Measurements from ENCODE around the gene SNX33. TPM values are rescaled to one million over a fixed set of nuclear protein-coding genes. Genes with fewer than 3 reads are reported as not detected.

Gene SNX33
- total and polyA plus RNA-seq, 2 of the 13 experiments (the other 11 are each of a cell fraction or from before 2014, with no cell fraction given) = 11.0 to 11.6 TPM

GRCh38 chr15:75639709-75640482 lies 7.8 kb upstream of the SNX33 start, which contains the start of gene IMP3:
TSS of gene IMP3 (minus strand) at chr15:75640224. CDS start at chr15:75640168, 56 bp downstream.
- no peak within 1 kb of the TSS for H2AFZ ChIP-seq (ENCODE audit: low read length)
- peaks cover 0 to 2% of the 10 kb centered on the region in 2 experiments; a peak in 1 of 5 replicates for H3K27me3 ChIP-seq (ENCODE audit: control insufficient read depth in 1 of 2, insufficient read depth in 2 of 2, low read length in 2 of 2)
- H3K4me2 ChIP-seq (ENCODE audit: low read depth, low read length) = peak within 1 kb of the TSS; percentile 90
- ATAC-seq (peak; percentile 92), FAIRE-seq (peak; percentile 97), DNase-seq (ENCODE audit: low spot score) (peak; percentile 97)
- POLR2A ChIA-PET = interaction anchor here (0.7 to 6.9 kb wide), 24 partner anchors 7 to 311 kb away, joined by 3 to 47 read pairs (median 6); partner anchors contain the start of genes COMMD4, MAN2C1, PTPN9 and SIN3A
- intact Hi-C loops (cut with micrococcal nuclease; ENCODE audit: unreplicated experiment) = loop anchor here (2.0 kb wide), 1 partner anchor 13 kb away; no protein-coding TSS in a partner anchor
- H3K9me3 ChIP-seq (ENCODE audit: low read length) = no peaks in the 10 kb centered on the region
- peaks cover 29% of the 10 kb centered on the region for H3K79me2 ChIP-seq (ENCODE audit: insufficient read depth, low read length)
- peak within 1 kb of the TSS; percentile 93 for H3K9ac ChIP-seq (ENCODE audit: insufficient read depth, low read depth, low read length)
- 0 out of 5 replicates have a peak, but pooled peaks cover 0 to 3% of the 10 kb centered on the region in 2 experiments for H3K36me3 ChIP-seq (replicated peaks in 1 of 2; ENCODE audit: control insufficient read depth in 1 of 2, insufficient read depth in 2 of 2, low read length in 2 of 2)
- peaks cover 32% of the 10 kb centered on the region for H3K4me1 ChIP-seq (ENCODE audit: insufficient read depth, low read length)
- no peaks in the 10 kb centered on the region; the same call in 1 of the 2 replicates for H4K20me1 ChIP-seq (ENCODE audit: insufficient read depth, low read length)
- in situ Hi-C loops (cut with HindIII; ENCODE audit: extremely low pct_ligation_motif_present, low pct_unique_long_range_greater_than_20kb) = loop anchor here (10.0 kb wide), 1 partner anchor 275 kb away; the partner anchor contains the start of gene MAN2C1
- 2% methylated on average over 22 of the region's 83 CpGs for WGBS (ENCODE audit: low lambda C conversion rate)
- CTCF ChIA-PET (ENCODE audit: low intra/inter-chr PET ratio, low total read pairs) = interaction anchor here (1.5 kb wide), 1 partner anchor 44 kb away, joined by 6 read pairs; no protein-coding TSS in a partner anchor
- H3K27ac ChIP-seq (ENCODE audit: extremely low read length, insufficient read depth, low read length) = peak within 1 kb of the TSS; percentile 94
- peak within 1 kb of the TSS; percentile 77 to 94 (median 87) for H3K4me3 ChIP-seq (replicated peaks in 1 of 3; ENCODE audit: insufficient read depth in 1 of 3, low read depth in 2 of 3, low read length in 3 of 3)
- BruUV-seq (replicated peaks) = no TSS peak
- TF ChIP-seq REST (IDR thresholded peaks at IDR 0.05; ENCODE audit: borderline replicate concordance in 1 of 2, low read depth in 1 of 2, low read length in 2 of 2) = peak in 1 of 2 experiments; percentile 49; a peak in 1 of 4 replicates
- TF ChIP-seq TEAD3 (CRISPR knock-in tag; optimal IDR thresholded peaks at IDR 0.05; ENCODE audit: borderline replicate concordance) = peak; percentile 76
- TF ChIP-seq ZNF333 (CRISPR knock-in tag; IDR thresholded peaks at IDR 0.05; ENCODE audit: borderline replicate concordance) = peak; percentile 61
- 0 out of 2 replicates have a peak, but pooled peaks have one; percentile 26 for TF ChIP-seq SIN3B (IDR thresholded peaks at IDR 0.05; ENCODE audit: low read length)
- TF ChIP-seq TCF7L2 (IDR thresholded peaks at IDR 0.05; ENCODE audit: low read depth, low read length) = no peak
- TF ChIP-seq U2AF1 (optimal IDR thresholded peaks at IDR 0.05; ENCODE audit: low read depth, low read length) = no peak
- TF ChIP-seq THAP7 (CRISPR knock-in tag; IDR thresholded peaks at IDR 0.05) = peak; percentile 88; the same call in 1 of the 2 replicates
- TF ChIP-seq ETS1 (CRISPR knock-in tag; IDR thresholded peaks at IDR 0.05) = no peak
